BJ (cell line): Measurements from ENCODE around the gene NMT1. TPM values are rescaled to one million over a fixed set of nuclear protein-coding genes. Genes with fewer than 3 reads are reported as not detected.

ENCODE experiments used
- CTCF ChIA-PET: fragments of 350-600 bp; formaldehyde crosslinking; extraction: SDS; loops from one replicate; lab custom pipeline; 2021; ENCODE audit warnings: antibody characterized with exemption, inconsistent platforms; lab: Yijun Ruan, JAX
- POLR2A ChIA-PET: fragments of 300-600 bp; sonication (Branson Sonifier 250); formaldehyde crosslinking; extraction: SDS; loops from one replicate; lab custom pipeline; 2021; ENCODE audit warnings: antibody characterized with exemption; lab: Charles Lee
- DNase-seq: peaks from one replicate; pipeline ENCODE4 v3.0.0-alpha.2; 2011; ENCODE audit warnings: low read depth
- H3K27me3 ChIP-seq: 2 replicates; pipeline ENCODE4 v1.6.0; 2011; ENCODE audit warnings: low read length; ENCODE audit not compliant: control insufficient read depth, insufficient read depth
- H3K36me3 ChIP-seq: 2 replicates; pipeline ENCODE4 v1.5.1; 2011; ENCODE audit warnings: low read length; ENCODE audit not compliant: control insufficient read depth, insufficient read depth
- H3K4me3 ChIP-seq: 2 replicates; pipeline ENCODE4 v1.5.1; 2011; ENCODE audit warnings: low read depth, mild to moderate bottlenecking, control low read depth, low read length
- polyA plus RNA-seq: library from polyadenylated mRNA; depleted of rRNA; stranded (reverse); fragments of >200 nt; gene quantifications from 2 replicates; pipeline ENCODE4 v1.2.3, GENCODE V29; 2011
- TF ChIP-seq, protein P1 (sequence below): IDR thresholded peaks from 2 replicates; pipeline ENCODE4 v1.5.1; 2011; ENCODE audit warnings: low read depth, mild to moderate bottlenecking, control low read depth, inconsistent platforms, low read length, moderate library complexity; ENCODE audit not compliant: insufficient read depth

Gene NMT1
- polyA plus RNA-seq, 1 experiment = 62.5 TPM

DNA sequence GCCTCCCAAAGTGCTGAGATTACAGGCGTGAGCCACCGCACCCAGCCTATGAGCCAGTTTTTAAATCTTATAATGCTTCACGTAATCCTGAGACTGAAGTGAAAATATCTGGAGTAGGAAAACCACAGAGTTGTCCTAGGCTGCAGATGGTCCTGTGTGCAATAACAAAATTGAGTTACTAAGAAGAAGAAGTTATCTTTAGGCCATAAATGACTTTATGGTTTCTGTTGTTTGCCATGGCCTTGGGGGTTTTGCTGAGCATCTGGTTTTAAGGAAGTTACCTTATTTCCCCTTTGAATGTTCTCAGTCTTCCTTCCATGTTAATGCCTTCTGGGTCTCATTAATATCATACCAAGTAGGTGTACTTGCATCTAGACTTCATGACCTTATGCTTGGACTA lies 16.5 kb downstream of the NMT1 start:
- Histone ChIP-seq H3K4me3 (no peak overlapping the region), H3K36me3 (peaks cover 11% of the 10 kb centered on the region), H3K27me3 (no peaks in the 10 kb centered on the region)
- TF ChIP-seq, protein P1, sequence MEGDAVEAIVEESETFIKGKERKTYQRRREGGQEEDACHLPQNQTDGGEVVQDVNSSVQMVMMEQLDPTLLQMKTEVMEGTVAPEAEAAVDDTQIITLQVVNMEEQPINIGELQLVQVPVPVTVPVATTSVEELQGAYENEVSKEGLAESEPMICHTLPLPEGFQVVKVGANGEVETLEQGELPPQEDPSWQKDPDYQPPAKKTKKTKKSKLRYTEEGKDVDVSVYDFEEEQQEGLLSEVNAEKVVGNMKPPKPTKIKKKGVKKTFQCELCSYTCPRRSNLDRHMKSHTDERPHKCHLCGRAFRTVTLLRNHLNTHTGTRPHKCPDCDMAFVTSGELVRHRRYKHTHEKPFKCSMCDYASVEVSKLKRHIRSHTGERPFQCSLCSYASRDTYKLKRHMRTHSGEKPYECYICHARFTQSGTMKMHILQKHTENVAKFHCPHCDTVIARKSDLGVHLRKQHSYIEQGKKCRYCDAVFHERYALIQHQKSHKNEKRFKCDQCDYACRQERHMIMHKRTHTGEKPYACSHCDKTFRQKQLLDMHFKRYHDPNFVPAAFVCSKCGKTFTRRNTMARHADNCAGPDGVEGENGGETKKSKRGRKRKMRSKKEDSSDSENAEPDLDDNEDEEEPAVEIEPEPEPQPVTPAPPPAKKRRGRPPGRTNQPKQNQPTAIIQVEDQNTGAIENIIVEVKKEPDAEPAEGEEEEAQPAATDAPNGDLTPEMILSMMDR = no peak
- no peak for DNase-seq
- POLR2A ChIA-PET = no interaction called here
- CTCF ChIA-PET = interaction anchor here (0.7 to 1.8 kb wide), 3 partner anchors 21 to 157 kb away, joined by 3 read pairs; partner anchors contain the start of gene ACBD4

DNA sequence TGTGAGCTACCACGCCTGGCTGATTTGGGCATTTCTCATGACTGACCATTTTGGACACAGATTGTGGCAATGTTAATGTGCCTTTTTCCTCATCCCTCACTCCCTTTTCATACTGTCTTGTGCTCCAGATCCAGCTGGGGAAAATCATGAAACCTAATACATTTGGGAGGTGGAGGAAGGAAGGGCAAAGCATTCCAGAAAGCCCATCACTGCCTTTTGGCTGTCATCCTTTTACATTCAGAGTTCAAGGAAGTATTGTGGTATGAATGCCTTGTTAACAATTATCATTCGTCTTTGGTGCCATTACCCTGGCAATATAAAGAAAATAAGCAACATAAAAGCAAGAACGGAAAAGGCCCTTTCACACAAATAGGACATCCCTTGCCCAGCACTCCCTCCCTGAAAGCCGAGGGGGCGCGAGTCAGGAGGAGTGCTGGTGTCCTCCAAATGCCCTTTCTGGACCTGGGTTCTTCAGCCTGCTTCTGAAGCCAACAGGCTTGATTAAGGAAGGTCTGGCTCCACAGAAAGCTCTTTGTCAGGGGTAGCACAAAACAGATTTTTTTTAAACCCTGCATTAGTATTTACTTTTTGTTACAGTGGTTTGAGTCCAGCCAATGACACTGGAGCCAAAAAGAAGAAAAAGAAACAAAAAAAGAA lies 20.1 kb downstream of the NMT1 start:
- Histone ChIP-seq H3K36me3 (peaks cover 14% of the 10 kb centered on the region), H3K27me3 (no peaks in the 10 kb centered on the region), H3K4me3 (no peak overlapping the region)
- CTCF ChIA-PET = interaction anchor here (1.2 to 1.4 kb wide), 2 partner anchors 15 to 18 kb away, joined by 3 to 6 read pairs; no protein-coding TSS in a partner anchor
- no peak for DNase-seq
- POLR2A ChIA-PET = no interaction called here
- TF ChIP-seq, protein P1 = no peak

DNA sequence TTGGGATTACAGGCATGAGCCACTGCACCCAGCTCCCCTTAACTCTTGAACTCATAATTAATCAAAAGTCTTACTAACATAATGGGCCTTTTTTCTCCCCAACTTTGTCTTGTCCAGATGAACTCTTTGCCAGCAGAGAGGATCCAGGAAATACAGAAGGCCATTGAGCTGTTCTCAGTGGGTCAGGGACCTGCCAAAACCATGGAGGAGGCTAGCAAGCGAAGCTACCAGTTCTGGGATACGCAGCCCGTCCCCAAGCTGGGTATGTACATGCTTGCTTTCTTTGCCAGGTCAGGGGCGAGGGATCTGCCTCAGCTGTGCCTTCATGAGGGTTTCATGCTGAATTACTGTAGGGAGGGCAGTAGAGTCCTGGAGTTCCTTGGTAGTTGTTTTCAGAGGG lies 25.3 kb downstream of the NMT1 start:
- POLR2A ChIA-PET = no interaction called here
- TF ChIP-seq, protein P1 = no peak
- Histone ChIP-seq H3K36me3 (peaks cover 16% of the 10 kb centered on the region), H3K27me3 (no peaks in the 10 kb centered on the region), H3K4me3 (no peak overlapping the region)
- no peak for DNase-seq
- CTCF ChIA-PET = interaction anchor here (1.8 kb wide), 1 partner anchor 49 kb away, joined by 7 read pairs; the partner anchor contains the start of gene ACBD4

DNA sequence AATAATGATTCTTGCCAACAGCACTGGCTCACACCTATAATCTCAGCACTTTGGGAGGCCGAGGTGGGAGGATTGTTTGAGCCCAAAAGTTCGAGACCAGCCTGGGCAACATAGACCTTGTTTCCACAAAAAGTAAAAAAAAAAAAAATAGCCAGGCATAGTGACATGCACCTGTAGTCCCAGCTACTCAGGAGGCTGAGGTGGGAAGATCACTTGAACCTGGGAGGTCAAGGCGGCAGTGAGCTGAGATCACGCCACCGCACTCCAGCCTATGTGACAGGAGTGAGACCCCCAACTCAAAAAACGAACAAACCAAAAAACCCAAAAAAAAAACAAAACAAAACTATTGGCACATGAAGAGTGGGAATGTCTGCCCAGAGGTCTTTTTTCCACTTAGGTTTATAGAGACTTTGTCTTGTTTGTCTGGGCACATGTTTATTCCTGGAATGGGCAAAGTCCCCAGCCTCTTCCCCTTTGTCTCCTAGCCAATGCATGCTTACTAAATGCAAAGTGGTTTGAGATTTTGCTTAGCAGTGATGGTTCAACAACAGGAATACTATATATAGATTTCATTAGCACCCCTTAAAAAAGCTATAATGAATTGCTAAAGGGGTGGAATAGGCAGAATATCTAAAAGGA lies 25.9 kb downstream of the NMT1 start:
- Histone ChIP-seq H3K36me3 (peaks cover 13% of the 10 kb centered on the region), H3K4me3 (no peak overlapping the region), H3K27me3 (no peaks in the 10 kb centered on the region)
- DNase-seq = no peak
- POLR2A ChIA-PET = no interaction called here
- CTCF ChIA-PET = interaction anchor here (1.4 to 1.8 kb wide), 3 partner anchors 9 to 48 kb away, joined by 4 to 7 read pairs (median 7); partner anchors contain the start of gene ACBD4
- TF ChIP-seq, protein P1 = no peak

DNA sequence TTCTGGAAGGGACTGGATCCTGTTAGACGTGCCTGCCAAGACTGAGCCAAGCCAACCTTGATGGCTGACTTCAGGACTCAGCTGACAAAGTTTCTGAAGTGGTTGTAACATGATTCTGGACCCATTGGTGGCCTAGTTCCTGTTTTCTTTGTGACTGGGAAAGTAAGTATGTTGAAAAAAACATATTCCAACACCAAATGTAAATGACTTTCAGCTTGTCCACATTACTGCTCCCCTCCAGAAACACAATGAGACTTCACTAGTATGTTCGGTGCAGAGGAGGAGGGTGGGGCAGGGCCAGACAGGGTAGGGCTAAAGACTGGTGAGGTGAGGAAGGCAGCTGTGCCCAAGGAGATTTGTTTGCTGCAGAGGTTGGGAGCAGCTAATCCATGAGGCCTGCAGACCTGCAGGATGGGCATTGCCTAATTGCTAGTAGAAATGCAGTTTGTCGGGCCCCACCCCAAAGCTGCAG lies 26.4 kb downstream of the NMT1 start:
- ChIA-PET CTCF (interaction anchor here (0.9 to 1.8 kb wide), 4 partner anchors 8 to 48 kb away, joined by 3 to 7 read pairs (median 6); partner anchors contain the start of gene ACBD4), POLR2A (no interaction called here)
- TF ChIP-seq, protein P1 = no peak
- Histone ChIP-seq H3K36me3 (peaks cover 14% of the 10 kb centered on the region), H3K27me3 (no peaks in the 10 kb centered on the region), H3K4me3 (no peak overlapping the region)
- DNase-seq = no peak
